ENCODE data around the gene RANBP10. TPM values are rescaled to one million over a fixed set of nuclear protein-coding genes. Genes with fewer than 3 reads are reported as not detected.

Gene RANBP10
- total and polyA plus RNA-seq, 3 donors from 2014 or later: 23.0 to 25.2 (median 23.5) TPM

DNA sequence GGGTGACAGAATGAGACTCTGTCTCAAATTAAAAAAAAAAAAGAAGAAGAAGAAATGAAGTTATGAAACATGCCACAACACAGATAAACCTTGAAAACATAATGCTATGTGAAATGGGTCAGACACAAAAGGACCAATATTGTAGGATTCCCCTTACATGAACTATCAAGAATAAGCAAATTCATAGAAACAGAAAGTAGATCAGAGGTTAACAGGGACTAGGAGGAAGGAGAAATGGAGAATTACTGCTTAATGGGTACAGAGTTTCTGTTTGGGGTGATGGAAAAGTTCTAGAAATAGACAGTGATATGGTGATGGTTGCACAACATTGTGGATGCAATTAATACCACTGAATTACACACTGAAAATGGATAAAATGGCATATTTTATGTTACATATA lies 16.3 kb downstream of the RANBP10 start:
- Histone ChIP-seq H3K36me3 (ENCODE audit: low read depth, missing control alignments) (no peaks in the 10 kb centered on the region), H3K27ac (no peak overlapping the region), H3K27me3 (no peaks in the 10 kb centered on the region), H3K4me1 (no peaks in the 10 kb centered on the region), H3K4me3 (no peak overlapping the region), H3K9me3 (no peaks in the 10 kb centered on the region)
- no peak for DNase-seq
- TF ChIP-seq POLR2A (IDR thresholded peaks at IDR 0.05): no peak
- TF ChIP-seq, protein P1, sequence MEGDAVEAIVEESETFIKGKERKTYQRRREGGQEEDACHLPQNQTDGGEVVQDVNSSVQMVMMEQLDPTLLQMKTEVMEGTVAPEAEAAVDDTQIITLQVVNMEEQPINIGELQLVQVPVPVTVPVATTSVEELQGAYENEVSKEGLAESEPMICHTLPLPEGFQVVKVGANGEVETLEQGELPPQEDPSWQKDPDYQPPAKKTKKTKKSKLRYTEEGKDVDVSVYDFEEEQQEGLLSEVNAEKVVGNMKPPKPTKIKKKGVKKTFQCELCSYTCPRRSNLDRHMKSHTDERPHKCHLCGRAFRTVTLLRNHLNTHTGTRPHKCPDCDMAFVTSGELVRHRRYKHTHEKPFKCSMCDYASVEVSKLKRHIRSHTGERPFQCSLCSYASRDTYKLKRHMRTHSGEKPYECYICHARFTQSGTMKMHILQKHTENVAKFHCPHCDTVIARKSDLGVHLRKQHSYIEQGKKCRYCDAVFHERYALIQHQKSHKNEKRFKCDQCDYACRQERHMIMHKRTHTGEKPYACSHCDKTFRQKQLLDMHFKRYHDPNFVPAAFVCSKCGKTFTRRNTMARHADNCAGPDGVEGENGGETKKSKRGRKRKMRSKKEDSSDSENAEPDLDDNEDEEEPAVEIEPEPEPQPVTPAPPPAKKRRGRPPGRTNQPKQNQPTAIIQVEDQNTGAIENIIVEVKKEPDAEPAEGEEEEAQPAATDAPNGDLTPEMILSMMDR (IDR thresholded peaks at IDR 0.05): no peak
- intact Hi-C loops (cut with DNase I; ENCODE audit: low total_unique reads): no loop called here

DNA sequence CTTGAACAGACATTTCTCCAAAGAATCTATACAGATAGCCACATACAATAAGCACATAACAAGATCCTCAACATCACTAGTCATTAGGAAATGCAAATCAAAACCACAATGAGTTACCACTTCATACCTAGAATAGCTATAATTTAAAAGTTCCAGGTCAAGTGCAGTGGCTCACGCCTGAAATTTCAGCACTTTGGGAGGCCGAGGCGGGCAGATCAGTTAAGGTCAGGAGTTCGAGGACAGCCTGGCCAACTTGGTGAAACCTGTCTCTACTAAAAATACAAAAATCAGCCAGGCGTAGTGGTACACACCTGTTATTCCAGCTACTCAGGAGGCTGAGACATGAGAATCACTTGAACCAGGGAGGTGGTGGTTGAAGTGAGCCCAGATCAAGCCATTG lies 19.9 kb downstream of the RANBP10 start:
- H3K36me3 ChIP-seq (ENCODE audit: low read depth, missing control alignments): no peaks in the 10 kb centered on the region
- intact Hi-C loops (cut with DNase I; ENCODE audit: low total_unique reads): no loop called here
- TF ChIP-seq, protein P1 (IDR thresholded peaks at IDR 0.05): no peak
- H3K4me1 ChIP-seq: no peaks in the 10 kb centered on the region
- no peak overlapping the region for H3K4me3 ChIP-seq
- no peaks in the 10 kb centered on the region for H3K9me3 ChIP-seq
- H3K27ac ChIP-seq: no peak overlapping the region
- WGBS, 2 donors: 84 to 93% methylated on average over 5 of the region's 5 CpGs
- no peaks in the 10 kb centered on the region for H3K27me3 ChIP-seq
- DNase-seq: no peak

DNA sequence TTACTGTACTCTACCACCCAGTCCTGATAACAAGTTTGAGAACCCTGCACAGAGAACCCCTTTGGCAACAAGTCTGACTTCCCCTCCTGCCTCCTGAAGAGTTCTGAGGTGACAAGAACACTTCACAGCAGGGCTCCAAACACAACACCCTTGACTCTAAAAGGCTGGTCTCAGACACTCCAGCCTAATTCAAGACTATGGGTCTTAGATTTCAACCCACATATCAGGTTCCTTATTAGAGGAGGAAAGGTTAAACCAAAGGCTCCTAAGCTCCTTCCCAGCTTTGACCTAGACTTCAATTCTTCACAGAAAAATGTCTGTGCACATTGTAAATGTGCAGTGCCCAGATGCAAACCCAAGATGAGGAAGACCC lies 23.0 kb downstream of the RANBP10 start:
- TF ChIP-seq, protein P1 (IDR thresholded peaks at IDR 0.05): no peak
- no peak for TF ChIP-seq POLR2A (IDR thresholded peaks at IDR 0.05)
- intact Hi-C loops (cut with DNase I; ENCODE audit: low total_unique reads): no loop called here

DNA sequence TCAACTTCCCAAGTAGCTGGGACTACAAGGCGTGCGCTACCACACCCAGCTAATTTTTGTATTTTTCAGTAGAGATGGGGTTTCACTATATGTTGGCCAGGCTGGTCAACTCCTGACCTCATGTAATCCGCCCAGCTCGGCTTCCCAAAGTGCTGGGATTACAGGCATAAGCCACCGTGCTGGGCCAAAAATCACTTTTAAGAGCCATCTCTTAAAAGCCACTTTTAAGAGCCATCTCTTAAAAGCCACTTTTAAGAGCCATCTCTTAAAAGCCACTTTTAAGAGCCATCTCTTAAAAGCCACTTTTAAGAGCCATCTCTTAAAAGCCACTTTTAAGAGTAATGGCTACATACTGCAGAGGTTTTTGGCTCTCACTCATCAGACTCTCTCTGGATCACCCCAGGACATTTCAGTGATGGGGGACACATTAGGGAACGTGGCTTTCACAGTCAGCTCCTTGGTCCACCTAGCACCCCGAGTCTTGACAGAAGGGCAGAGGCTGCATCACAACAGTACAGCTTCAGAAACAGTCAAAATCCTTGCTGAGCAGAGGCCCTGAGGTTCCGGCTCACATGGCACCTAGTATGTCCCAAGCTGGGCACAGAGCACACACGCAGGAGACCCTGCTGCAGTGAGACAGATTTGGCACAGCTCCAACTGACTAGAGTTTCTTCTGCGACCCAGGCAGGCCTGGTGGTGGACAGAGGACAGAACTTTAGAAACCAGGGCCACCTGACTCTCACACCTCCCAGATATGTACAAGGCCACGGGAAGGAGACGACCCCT lies 23.6 kb downstream of the RANBP10 start:
- H3K27me3 ChIP-seq: no peaks in the 10 kb centered on the region
- TF ChIP-seq, protein P1 (IDR thresholded peaks at IDR 0.05): no peak
- TF ChIP-seq POLR2A (IDR thresholded peaks at IDR 0.05): no peak
- no peak overlapping the region for H3K4me3 ChIP-seq
- H3K27ac ChIP-seq: no peak overlapping the region
- intact Hi-C loops (cut with DNase I; ENCODE audit: low total_unique reads): no loop called here
- 86 to 89% methylated on average over 10 to 12 of the region's 12 CpGs for WGBS, 2 donors
- no peaks in the 10 kb centered on the region for H3K4me1 ChIP-seq
- H3K9me3 ChIP-seq: no peaks in the 10 kb centered on the region
- H3K36me3 ChIP-seq (ENCODE audit: low read depth, missing control alignments): no peaks in the 10 kb centered on the region
- DNase-seq: no peak

More for the DNA sequence above, 23.0 kb downstream of the RANBP10 start:
- no peak overlapping the region for H3K4me3 ChIP-seq
- no peaks in the 10 kb centered on the region for H3K36me3 ChIP-seq (ENCODE audit: low read depth, missing control alignments)
- no peaks in the 10 kb centered on the region for H3K4me1 ChIP-seq
- no peaks in the 10 kb centered on the region for H3K27me3 ChIP-seq
- no peak overlapping the region for H3K27ac ChIP-seq
- no peak for DNase-seq
- H3K9me3 ChIP-seq: no peaks in the 10 kb centered on the region

DNA sequence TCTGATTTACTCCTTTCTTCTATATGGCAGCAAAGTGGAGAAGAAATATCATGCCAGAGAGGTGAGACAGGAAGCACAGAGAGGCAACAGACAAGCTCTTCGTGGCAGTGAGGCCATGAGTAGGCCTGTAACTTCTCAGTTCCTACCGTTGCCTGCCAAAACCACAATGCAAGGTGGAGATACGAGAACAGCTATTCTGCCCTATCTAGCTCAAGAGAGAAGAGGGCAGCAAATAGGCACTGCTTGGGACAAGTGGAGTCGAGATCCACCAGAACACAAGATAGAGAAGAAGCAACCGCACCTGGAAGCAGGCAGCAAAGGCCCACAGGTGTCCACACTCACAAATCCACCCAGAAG lies 24.8 kb downstream of the RANBP10 start:
- WGBS, 2 donors: 84 to 91% methylated on average over 5 of the region's 5 CpGs
- intact Hi-C loops (cut with DNase I; ENCODE audit: low total_unique reads): no loop called here
- H3K4me3 ChIP-seq: no peak overlapping the region
- no peaks in the 10 kb centered on the region for H3K27me3 ChIP-seq
- H3K4me1 ChIP-seq: no peaks in the 10 kb centered on the region
- no peaks in the 10 kb centered on the region for H3K36me3 ChIP-seq (ENCODE audit: low read depth, missing control alignments)
- H3K9me3 ChIP-seq: no peaks in the 10 kb centered on the region
- DNase-seq: no peak
- no peak overlapping the region for H3K27ac ChIP-seq
- TF ChIP-seq, protein P1 (IDR thresholded peaks at IDR 0.05): no peak
- no peak for TF ChIP-seq POLR2A (IDR thresholded peaks at IDR 0.05)

All from testis (tissue), 3 donors.